SW480 (cell line): ENCODE results near the gene TBC1D10B.
"Not testable (repeated sequence)": the region's sequence is repeated elsewhere in the genome, so short reads cannot be mapped to it uniquely, and the experiment has no call there.

Experiments used
- DNase-seq: peaks from one replicate; pipeline ENCODE4 v3.0.0-alpha.2; 2016; ENCODE audit warnings: low spot score

TBC1D10B gene

GRCh38 chr16:30397056-30397455 lies 26.8 kb upstream of the TBC1D10B start:
- no peak for DNase-seq

- not testable (repeated sequence) for DNase-seq
These were observed 26.3 kb upstream of the TBC1D10B start for GRCh38 chr16:30396627-30397026.

- no peak for DNase-seq
These were observed 25.8 kb upstream of the TBC1D10B start for GRCh38 chr16:30395992-30396585.

- peak; percentile 92 for DNase-seq
These were observed 25.1 kb upstream of the TBC1D10B start, which contains the start of gene ZNF48 for GRCh38 chr16:30395155-30395991. TSS of gene ZNF48 (plus strand) at chr16:30395420. CDS start at chr16:30395795, 375 bp downstream.

- no peak for DNase-seq
These were observed 24.4 kb upstream of the TBC1D10B start for GRCh38 chr16:30394592-30395154.

GRCh38 chr16:30383521-30383920 lies 13.2 kb upstream of the TBC1D10B start:
- DNase-seq, result no peak

GRCh38 chr16:30382111-30382881 lies 12.0 kb upstream of the TBC1D10B start, which contains the start of gene SEPTIN1:
TSS of gene SEPTIN1 (minus strand) at chr16:30382561. CDS start at chr16:30382542, 19 bp downstream.
- no peak for DNase-seq

- no peak for DNase-seq
These were observed 11.2 kb upstream of the TBC1D10B start for GRCh38 chr16:30381291-30382041.

GRCh38 chr16:30380803-30381208 lies 10.5 kb upstream of the TBC1D10B start:
- no peak for DNase-seq

GRCh38 chr16:30380072-30380802 lies 9.9 kb upstream of the TBC1D10B start:
- DNase-seq, result no peak

- DNase-seq, result no peak
These were observed 9.0 kb upstream of the TBC1D10B start for GRCh38 chr16:30379158-30379783.

GRCh38 chr16:30378236-30379157 lies 8.2 kb upstream of the TBC1D10B start:
- DNase-seq, result peak; percentile 94

- peak; percentile 92 for DNase-seq
These were observed 7.5 kb upstream of the TBC1D10B start for GRCh38 chr16:30377812-30378235.

- DNase-seq, result no peak
These were observed 6.9 kb upstream of the TBC1D10B start for GRCh38 chr16:30377050-30377811.

GRCh38 chr16:30376461-30376902 lies 6.2 kb upstream of the TBC1D10B start:
- no peak for DNase-seq

GRCh38 chr16:30375864-30376263 lies 5.6 kb upstream of the TBC1D10B start:
- no peak for DNase-seq

- DNase-seq, result no peak
These were observed 4.2 kb upstream of the TBC1D10B start, which contains the start of gene MYL11 for GRCh38 chr16:30374538-30374937. TSS of gene MYL11 (plus strand) at chr16:30374802. CDS start at chr16:30374858, 56 bp downstream.

- no peak for DNase-seq
These were observed 2.4 kb upstream of the TBC1D10B start for GRCh38 chr16:30372725-30373124.
